HG03460 (cell line): ENCODE measurements around the gene MSRB3.
"Not testable (repeated sequence)": the region's sequence is repeated elsewhere in the genome, so short reads cannot be mapped to it uniquely, and the experiment has no call there.

Experiments used
- ATAC-seq: cut with Tn5 transposase; IDR thresholded peaks from one replicate; pipeline ENCODE4 v1.9.1; 2021; ENCODE audit not compliant: unreplicated experiment

Gene MSRB3

DNA sequence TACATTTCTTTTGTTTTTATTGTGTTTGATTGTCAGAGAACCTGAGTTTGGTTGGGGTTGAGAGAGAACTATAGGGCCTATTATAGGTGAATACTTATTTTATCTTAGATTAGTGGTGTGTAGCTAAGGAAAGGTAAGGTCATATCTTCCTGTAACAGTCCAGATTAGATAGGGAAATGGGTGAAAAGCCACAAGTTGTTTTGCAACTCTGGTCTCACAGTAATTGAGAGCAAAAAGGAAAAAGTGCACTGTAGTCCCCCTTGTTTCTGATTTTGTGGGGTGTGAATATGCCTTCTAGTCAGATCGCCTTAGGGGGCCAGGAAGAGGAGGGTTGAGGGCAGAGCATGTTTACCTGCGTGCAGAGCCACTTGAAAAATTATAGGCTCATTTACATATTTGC, 8.9 kb downstream of the MSRB3 start:
- no peak for ATAC-seq

DNA sequence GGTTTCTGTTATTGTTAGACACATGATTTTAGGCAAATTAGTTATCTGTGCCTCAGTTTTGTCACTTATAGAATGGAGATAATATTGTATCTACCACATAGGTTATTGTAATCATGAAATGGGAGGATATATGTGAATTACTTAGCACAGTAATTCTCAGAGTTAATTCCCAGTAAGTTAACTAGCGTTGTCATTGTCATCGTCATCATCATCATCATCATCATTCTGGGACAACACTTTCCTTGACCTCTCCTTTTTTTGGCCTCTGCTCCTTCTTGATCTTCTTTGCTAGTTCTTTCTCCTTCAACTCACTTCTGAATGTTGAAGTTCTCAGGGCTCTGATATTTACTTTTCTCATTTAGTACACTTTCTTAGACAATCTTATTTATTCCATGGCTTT, 13.8 kb downstream of the MSRB3 start:
- ATAC-seq, result no peak

DNA sequence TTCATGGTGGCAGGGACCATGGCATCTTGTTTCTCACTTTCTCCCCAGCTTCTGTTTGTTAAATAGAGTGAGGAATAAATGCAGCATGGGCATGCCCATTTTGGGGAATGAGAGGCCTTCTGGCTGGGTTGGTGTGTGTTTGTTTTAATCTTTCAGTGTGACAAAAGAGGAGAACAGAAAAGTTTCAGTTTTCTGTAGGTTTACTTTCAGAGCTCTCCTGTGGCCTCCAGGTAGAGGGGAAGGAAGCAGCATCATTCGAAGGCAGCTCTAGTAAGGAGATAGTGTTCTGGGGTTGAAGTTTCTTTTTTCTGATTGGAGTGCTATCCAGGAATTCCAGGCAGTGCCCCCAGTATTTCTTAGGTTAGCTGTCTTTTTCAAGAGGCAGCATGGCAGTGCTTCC, 15.3 kb downstream of the MSRB3 start:
- ATAC-seq, result no peak

DNA sequence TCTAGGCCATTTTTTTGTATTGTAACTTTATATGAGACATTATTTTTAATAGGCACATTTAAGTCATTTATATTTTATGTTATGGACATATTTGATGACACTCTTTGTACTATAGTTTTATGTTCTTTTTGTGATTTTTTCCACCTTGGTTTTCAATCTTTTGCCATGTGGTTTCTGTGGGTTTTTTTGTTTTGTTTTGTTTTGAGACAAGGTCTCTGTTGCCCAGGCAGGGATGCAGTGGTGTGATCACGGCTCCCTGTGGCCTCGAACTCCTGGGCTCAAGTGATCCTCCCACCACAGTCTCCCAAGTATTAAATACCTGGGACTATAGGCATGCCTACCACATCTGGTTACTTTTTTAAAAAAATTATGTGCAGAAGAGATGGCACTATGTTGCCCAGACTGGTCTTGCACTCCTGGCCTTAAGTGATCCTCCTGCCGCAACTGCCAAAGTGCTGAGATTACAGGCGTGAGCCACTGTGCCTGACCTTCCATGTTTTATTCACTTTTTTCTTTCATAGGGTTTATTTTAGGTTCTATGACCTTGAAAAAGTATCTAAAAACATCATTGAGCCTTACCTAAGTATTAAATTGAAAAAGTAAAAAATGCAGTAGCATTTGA, 16.3 kb downstream of the MSRB3 start:
- no peak for ATAC-seq

GRCh38 chr12:65296508-65297265, 18.2 kb downstream of the MSRB3 start:
- no peak for ATAC-seq

- ATAC-seq, result no peak
Measured at GRCh38 chr12:65300097-65300496, 21.6 kb downstream of the MSRB3 start.

GRCh38 chr12:65300679-65301349, 22.3 kb downstream of the MSRB3 start:
- ATAC-seq, result no peak

GRCh38 chr12:65302891-65303290, 24.4 kb downstream of the MSRB3 start:
- ATAC-seq, result no peak

GRCh38 chr12:65305346-65305950, 27.0 kb downstream of the MSRB3 start:
- no peak for ATAC-seq

DNA sequence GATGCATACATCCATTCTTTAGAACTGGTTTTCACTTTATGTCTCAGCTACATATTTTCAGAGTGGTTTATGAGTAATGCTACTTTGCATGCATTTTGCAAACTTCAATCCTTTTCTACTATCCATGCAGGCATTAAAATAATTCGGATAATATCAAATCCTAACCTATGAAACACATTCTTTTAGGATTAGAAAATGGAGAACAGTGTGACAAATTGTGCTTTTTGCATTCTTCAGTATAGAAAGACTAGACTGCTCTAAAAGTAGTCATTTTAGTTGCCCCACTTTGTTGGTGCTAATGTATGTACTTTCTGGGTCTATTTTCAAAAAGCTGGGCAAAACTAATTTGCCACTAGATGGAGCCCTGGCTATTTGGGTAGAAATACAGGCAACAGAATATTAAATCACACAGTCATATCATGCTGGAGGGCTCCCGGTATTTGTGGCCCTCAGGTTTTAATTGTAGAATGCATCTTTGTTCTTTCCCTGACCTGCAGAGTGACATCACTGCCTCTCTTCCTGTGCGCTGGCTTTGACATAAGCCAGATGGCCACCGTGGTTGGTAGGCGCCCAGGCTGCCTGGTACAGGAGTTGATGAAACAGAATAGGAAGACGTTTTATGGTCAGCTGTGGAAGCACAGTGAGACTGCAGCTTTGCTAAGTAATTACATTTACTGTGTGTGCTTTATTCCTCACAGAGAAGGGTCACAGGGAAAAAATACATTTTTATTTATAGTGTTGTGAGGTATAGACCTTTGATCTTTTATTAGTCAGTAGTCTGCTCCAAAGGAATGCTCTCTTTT, 28.1 kb downstream of the MSRB3 start:
- no peak for ATAC-seq

DNA sequence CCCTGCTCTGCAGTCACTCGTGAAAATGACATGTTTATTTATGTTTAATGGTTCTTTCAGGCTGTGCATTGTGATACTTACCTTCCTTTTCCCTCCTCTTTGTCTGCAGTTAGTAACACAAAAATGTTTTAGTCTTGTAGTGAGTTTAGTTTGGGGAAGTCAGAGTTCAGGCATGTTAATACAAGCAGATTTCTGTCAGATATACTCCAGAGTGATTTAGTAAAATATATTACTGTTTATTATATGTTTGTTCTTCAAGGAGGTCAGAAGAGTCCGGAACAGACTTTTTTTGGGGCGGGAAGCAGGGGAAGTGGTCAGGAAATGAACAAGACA, 28.7 kb downstream of the MSRB3 start:
- ATAC-seq, result no peak

- no peak for ATAC-seq
Measured at GRCh38 chr12:65308006-65308405, 29.5 kb downstream of the MSRB3 start.

GRCh38 chr12:65308601-65309071, 30.2 kb downstream of the MSRB3 start:
- no peak for ATAC-seq

DNA sequence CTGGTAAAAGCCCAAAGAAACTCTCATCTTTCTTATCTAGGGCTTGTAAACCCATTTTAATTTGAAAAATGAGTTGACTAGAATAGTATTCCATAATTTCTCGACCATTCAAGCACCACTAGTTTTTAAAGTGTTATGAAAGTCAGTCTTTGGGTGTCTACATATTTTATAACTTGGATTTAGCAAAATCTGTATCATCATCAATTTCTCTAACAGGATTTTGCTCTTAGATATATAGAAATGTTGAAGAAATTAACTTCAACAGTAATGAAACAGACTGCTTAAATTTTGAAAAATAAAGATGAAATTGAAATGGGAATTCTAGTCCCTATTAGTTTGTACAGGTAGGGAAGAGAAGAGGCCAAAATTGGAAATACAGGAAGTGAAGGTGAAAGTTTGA, 32.8 kb downstream of the MSRB3 start:
- no peak for ATAC-seq

- ATAC-seq, result no peak
Measured at GRCh38 chr12:65313719-65314317, 35.3 kb downstream of the MSRB3 start.

DNA sequence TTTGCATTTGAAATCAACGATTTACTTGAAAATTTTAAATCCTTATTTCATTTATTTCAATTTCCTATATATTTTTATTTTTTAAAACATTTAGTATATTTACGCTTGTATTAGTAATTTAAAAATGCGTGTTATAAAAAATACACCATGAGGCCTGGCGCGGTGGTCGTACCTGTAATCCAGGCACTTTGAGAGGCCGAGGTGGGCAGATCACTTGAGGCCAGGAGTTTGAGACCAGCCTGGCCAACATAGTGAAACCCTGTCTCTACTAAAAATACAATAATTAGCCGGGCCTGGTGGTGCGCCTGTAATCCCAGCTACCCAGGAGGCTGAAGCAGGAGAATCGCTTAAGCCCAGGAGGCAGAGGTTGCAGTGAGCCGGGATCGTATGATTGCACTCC, 36.8 kb downstream of the MSRB3 start:
- ATAC-seq, result not testable (repeated sequence)

DNA sequence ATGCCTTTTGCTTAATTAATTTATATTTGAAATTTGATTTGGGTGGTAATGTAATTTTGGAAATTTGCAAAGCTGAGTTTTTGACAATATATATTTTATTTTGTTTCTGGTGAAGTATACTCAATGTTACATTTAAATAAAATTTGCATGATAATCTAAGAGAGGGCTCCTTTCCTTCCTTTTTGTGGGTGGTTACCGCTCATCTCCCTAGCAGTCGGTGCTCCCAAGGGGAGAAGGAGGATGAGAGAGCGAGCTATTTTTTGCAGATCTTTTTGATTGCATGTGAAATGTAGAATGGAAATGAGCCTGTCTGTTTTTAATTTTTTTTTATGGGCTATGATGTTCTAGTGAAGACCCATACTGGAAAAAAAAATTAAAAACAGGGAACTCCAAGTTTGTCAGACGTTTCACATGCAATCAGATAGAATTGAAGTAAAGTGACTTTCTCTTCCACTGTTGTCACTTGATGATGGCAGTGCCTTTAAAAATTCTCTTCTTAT, 39.8 kb downstream of the MSRB3 start:
- no peak for ATAC-seq

DNA sequence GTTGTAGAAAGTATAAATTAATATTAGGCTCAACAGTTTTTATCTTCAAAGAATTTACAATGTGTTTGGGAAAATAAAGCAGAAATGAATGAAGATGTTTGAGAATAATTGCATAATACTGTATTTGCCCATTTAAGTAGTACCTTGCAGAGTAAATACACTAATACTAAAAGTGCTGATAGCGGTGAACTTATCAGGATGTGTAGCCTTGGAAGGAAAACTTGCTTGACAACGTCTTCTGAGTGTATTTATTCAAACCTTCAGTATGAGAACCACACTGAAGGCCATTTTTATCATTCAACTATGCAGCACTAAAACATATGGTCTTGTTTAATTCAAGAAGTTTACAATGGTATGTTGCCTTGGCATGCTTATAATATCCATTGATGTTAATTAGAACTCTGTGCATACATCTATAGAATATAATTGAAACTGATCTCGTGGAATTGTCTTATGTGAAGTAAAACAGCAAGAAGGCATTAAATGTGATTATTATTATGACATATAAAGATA, 41.3 kb downstream of the MSRB3 start:
- no peak for ATAC-seq

GRCh38 chr12:65323070-65323469, 44.6 kb downstream of the MSRB3 start:
- no peak for ATAC-seq

GRCh38 chr12:65324056-65324455, 45.6 kb downstream of the MSRB3 start:
- no peak for ATAC-seq
